Middle frontal gyrus (tissue), 1 donor: ENCODE measurements around the gene CLBA1.

Experiments used
- DNase-seq: peaks from one replicate; pipeline ENCODE4 v3.0.0-alpha.2; 2015; ENCODE audit warnings: low spot score; ENCODE audit errors: extremely low spot score

CLBA1 gene

GRCh38 chr14:104968541-104969401 is 16.8 kb upstream of the CLBA1 start:
- DNase-seq = no peak

- no peak for DNase-seq
Measured at GRCh38 chr14:104969741-104970230, 15.8 kb upstream of the CLBA1 start.

- DNase-seq = no peak
Measured at GRCh38 chr14:104970231-104971068, 15.1 kb upstream of the CLBA1 start.

- DNase-seq = no peak
Measured at GRCh38 chr14:104971447-104972240, 13.9 kb upstream of the CLBA1 start.

GRCh38 chr14:104972301-104973134 is 13.1 kb upstream of the CLBA1 start:
- no peak for DNase-seq

- no peak for DNase-seq
Measured at GRCh38 chr14:104973135-104973384, 12.5 kb upstream of the CLBA1 start.

- DNase-seq = no peak
Measured at GRCh38 chr14:104973385-104974145, 12.0 kb upstream of the CLBA1 start.

- DNase-seq = no peak
Measured at GRCh38 chr14:104974146-104974541, 11.4 kb upstream of the CLBA1 start.

- DNase-seq = no peak
Measured at GRCh38 chr14:104974665-104975390, 10.8 kb upstream of the CLBA1 start.

GRCh38 chr14:104975481-104976197 is 9.9 kb upstream of the CLBA1 start:
- DNase-seq = no peak

- DNase-seq = peak; percentile 18
Measured at GRCh38 chr14:104976198-104977007, 9.2 kb upstream of the CLBA1 start.

GRCh38 chr14:104977008-104977680 is 8.4 kb upstream of the CLBA1 start:
- DNase-seq = no peak

GRCh38 chr14:104977681-104978653 is 7.6 kb upstream of the CLBA1 start, which contains the start of gene AHNAK2:
AHNAK2 (minus strand) TSS chr14:104978374; CDS start chr14:104978237, 137 bp downstream.
- no peak for DNase-seq

- no peak for DNase-seq
Measured at GRCh38 chr14:104978746-104979691, 6.6 kb upstream of the CLBA1 start.
